Measurements from ENCODE around the gene FOXA1. TPM values are rescaled to one million over a fixed set of nuclear protein-coding genes. Genes with fewer than 3 reads are reported as not detected.

Gene FOXA1
- total RNA-seq, 1 donor = 0.36 TPM

DNA sequence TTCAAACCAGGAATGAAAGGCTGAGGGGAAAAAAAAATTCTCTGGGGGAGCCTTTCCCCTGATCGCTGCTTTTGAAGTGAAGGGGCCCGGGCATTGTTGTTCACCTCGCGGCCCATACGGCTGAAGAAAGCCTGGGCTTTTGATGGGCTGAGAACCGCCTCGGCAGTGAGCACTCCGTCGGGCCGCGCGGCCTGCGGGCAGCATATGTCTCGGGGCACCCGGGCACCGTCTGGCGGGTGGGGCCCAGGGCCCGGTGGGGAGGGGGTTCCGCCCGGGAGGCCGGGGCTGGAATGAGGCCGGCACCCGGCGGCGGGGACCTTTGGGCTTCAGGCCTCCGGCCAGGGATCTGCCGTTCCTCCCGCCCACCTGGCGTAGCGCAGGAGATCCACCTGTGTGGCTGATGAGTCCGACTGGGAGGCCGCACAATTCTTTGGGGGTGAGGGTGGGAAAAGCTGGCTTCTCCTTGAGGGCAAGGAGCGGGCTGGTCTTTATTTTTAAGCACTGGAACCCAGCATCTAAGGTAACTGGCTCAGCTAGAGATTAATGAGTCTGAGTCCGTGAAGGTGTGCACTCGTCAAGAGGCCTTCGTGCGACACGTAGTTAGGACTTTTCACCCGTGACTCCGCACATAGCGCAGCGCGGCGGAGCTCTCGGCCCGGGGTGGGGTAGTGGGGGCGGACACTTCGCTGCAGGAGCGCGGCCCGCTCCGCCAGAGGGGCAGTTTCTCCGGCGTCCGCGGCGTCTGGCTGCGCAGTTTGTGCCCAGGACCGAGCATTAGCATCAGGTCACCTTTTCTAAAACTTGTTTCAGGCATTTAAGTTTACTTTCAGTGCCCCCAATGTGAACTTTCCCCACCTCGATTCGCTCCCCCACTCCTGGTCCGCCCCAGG is 10.6 kb downstream of the FOXA1 start:
- H3K9me3 ChIP-seq (ENCODE audit: low read depth, low read length) = no peaks in the 10 kb centered on the region
- H3K27ac ChIP-seq (ENCODE audit: low read depth, low read length) = no peak overlapping the region
- DNase-seq (ENCODE audit: insufficient read length, low spot score, missing footprints) = no peak
- no peaks in the 10 kb centered on the region for H3K36me3 ChIP-seq (ENCODE audit: insufficient read depth, low read length)
- no peak overlapping the region for H3K4me2 ChIP-seq (ENCODE audit: insufficient read depth, low read length)
- H3K79me2 ChIP-seq (ENCODE audit: insufficient read depth, low read length) = no peaks in the 10 kb centered on the region
- H4K20me1 ChIP-seq (ENCODE audit: insufficient read depth, low read length) = no peaks in the 10 kb centered on the region
- TF ChIP-seq, protein P1, sequence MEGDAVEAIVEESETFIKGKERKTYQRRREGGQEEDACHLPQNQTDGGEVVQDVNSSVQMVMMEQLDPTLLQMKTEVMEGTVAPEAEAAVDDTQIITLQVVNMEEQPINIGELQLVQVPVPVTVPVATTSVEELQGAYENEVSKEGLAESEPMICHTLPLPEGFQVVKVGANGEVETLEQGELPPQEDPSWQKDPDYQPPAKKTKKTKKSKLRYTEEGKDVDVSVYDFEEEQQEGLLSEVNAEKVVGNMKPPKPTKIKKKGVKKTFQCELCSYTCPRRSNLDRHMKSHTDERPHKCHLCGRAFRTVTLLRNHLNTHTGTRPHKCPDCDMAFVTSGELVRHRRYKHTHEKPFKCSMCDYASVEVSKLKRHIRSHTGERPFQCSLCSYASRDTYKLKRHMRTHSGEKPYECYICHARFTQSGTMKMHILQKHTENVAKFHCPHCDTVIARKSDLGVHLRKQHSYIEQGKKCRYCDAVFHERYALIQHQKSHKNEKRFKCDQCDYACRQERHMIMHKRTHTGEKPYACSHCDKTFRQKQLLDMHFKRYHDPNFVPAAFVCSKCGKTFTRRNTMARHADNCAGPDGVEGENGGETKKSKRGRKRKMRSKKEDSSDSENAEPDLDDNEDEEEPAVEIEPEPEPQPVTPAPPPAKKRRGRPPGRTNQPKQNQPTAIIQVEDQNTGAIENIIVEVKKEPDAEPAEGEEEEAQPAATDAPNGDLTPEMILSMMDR (IDR thresholded peaks at IDR 0.05; ENCODE audit: extremely low read depth, low read depth, low read length) = no peak
- peaks cover 74% of the 10 kb centered on the region for H3K27me3 ChIP-seq (ENCODE audit: insufficient read depth, low read length)
- H2AFZ ChIP-seq (ENCODE audit: low read length) = no peak overlapping the region
- H3K4me1 ChIP-seq (ENCODE audit: insufficient read depth, low read length) = no peaks in the 10 kb centered on the region
- no peak overlapping the region for H3K4me3 ChIP-seq (ENCODE audit: insufficient read depth, low read length)

DNA sequence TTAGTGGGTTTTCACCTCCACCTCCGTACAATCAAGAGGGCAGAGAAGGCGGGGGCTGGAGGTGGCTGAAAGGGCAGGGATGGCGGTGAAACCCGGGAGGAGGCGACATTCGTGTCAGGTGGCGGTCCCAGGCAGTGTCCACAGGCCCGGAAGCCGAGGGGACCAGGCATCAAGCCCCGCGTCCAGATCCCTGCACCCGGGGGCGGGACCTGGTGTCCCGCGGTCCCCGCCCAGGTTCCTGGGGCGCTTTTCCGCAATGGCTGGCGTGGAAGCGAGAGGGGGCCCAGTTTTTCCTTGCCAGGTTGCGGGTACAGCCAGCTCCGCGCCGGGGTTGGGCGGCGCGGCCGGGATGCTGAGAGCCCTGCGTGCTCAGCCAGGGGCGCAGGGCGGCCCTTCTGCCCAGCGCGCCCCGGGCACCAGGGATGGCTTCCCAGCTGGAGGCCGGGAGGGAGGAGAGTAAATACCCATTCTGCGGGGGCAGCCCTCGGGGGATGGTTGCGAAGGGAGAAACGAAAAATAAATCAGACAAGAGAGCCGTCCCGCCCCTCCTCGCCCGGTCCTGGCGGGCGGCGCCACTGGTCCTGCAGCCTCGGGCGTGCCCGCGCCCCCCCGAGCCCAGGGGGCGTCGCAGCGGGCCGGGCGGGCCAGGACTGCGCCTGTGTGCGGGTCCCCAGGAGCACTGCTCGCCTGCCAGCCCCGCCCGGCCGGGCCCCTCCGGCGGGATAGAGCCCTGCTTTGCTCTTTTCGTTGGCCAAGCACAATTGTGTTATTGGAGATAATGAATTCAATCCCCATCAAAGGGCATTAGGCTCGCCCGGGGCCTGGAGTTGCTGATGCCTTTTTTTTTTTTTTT is 11.5 kb downstream of the FOXA1 start:
- Histone ChIP-seq H3K79me2 (ENCODE audit: insufficient read depth, low read length) (no peaks in the 10 kb centered on the region), H3K27ac (ENCODE audit: low read depth, low read length) (no peak overlapping the region), H3K9me3 (ENCODE audit: low read depth, low read length) (no peaks in the 10 kb centered on the region), H3K4me3 (ENCODE audit: insufficient read depth, low read length) (no peak overlapping the region), H4K20me1 (ENCODE audit: insufficient read depth, low read length) (no peaks in the 10 kb centered on the region), H2AFZ (ENCODE audit: low read length) (no peak overlapping the region), H3K4me2 (ENCODE audit: insufficient read depth, low read length) (no peak overlapping the region), H3K36me3 (ENCODE audit: insufficient read depth, low read length) (no peaks in the 10 kb centered on the region), H3K27me3 (ENCODE audit: insufficient read depth, low read length) (peaks cover 65% of the 10 kb centered on the region), H3K4me1 (ENCODE audit: insufficient read depth, low read length) (no peaks in the 10 kb centered on the region)
- TF ChIP-seq, protein P1 (IDR thresholded peaks at IDR 0.05; ENCODE audit: extremely low read depth, low read depth, low read length) = no peak
- peak; percentile 73 for DNase-seq (ENCODE audit: insufficient read length, low spot score, missing footprints)

DNA sequence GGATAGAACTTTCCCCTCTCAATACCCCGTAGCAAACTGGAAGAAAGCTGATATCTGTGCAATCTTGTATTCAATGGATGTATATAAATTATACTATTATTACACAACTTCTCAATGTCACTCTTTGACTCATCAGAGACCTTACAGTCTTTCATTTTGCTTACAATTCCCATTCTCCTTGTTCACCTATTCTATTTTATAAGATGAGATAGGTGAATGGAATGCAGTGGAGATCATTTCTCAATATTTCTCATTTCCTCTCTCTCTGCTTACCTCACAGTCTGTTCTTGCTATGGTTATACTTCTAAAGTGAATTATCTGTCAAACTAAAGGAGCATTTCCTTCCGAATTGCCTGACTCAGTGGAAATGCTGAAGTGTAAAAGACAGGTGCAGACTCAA is 14.9 kb downstream of the FOXA1 start:
- H3K27ac ChIP-seq (ENCODE audit: low read depth, low read length) = no peak overlapping the region
- TF ChIP-seq, protein P1 (IDR thresholded peaks at IDR 0.05; ENCODE audit: extremely low read depth, low read depth, low read length) = no peak
- no peaks in the 10 kb centered on the region for H3K79me2 ChIP-seq (ENCODE audit: insufficient read depth, low read length)
- H3K36me3 ChIP-seq (ENCODE audit: insufficient read depth, low read length) = no peaks in the 10 kb centered on the region
- no peaks in the 10 kb centered on the region for H4K20me1 ChIP-seq (ENCODE audit: insufficient read depth, low read length)
- DNase-seq (ENCODE audit: insufficient read length, low spot score, missing footprints) = no peak
- peaks cover 33% of the 10 kb centered on the region for H3K27me3 ChIP-seq (ENCODE audit: insufficient read depth, low read length)
- no peaks in the 10 kb centered on the region for H3K4me1 ChIP-seq (ENCODE audit: insufficient read depth, low read length)
- no peak overlapping the region for H2AFZ ChIP-seq (ENCODE audit: low read length)
- H3K4me2 ChIP-seq (ENCODE audit: insufficient read depth, low read length) = no peak overlapping the region
- H3K4me3 ChIP-seq (ENCODE audit: insufficient read depth, low read length) = no peak overlapping the region
- H3K9me3 ChIP-seq (ENCODE audit: low read depth, low read length) = no peaks in the 10 kb centered on the region

DNA sequence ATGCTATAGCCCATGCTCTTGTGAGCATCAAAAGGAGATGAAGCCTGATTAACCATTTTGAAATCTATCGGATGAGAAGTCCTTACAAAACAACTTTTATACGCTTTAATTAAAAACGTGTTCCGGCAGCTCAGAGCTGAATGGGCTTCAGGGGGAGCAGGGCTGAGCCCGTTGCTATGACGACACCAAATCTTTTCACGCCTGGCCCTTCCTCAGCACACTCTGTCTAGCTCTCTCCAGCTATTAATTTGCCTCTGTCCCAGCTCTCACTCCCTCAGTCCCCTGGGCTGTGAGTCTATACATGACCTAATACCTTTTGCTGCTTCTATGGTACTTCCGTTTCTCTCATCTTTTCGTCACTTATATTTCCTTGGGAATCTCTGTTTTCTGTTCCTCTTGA is 15.8 kb downstream of the FOXA1 start:
- DNase-seq (ENCODE audit: insufficient read length, low spot score, missing footprints) = peak; percentile 42
- TF ChIP-seq, protein P1 (IDR thresholded peaks at IDR 0.05; ENCODE audit: extremely low read depth, low read depth, low read length) = no peak
- no peak overlapping the region for H3K4me3 ChIP-seq (ENCODE audit: insufficient read depth, low read length)
- no peaks in the 10 kb centered on the region for H4K20me1 ChIP-seq (ENCODE audit: insufficient read depth, low read length)
- no peaks in the 10 kb centered on the region for H3K79me2 ChIP-seq (ENCODE audit: insufficient read depth, low read length)
- H3K27ac ChIP-seq (ENCODE audit: low read depth, low read length) = no peak overlapping the region
- H3K27me3 ChIP-seq (ENCODE audit: insufficient read depth, low read length) = peaks cover 24% of the 10 kb centered on the region
- H3K4me1 ChIP-seq (ENCODE audit: insufficient read depth, low read length) = no peaks in the 10 kb centered on the region
- no peak overlapping the region for H2AFZ ChIP-seq (ENCODE audit: low read length)
- no peaks in the 10 kb centered on the region for H3K9me3 ChIP-seq (ENCODE audit: low read depth, low read length)
- H3K4me2 ChIP-seq (ENCODE audit: insufficient read depth, low read length) = no peak overlapping the region
- H3K36me3 ChIP-seq (ENCODE audit: insufficient read depth, low read length) = no peaks in the 10 kb centered on the region

Measured in osteoblast (primary cell).